GM18507 (cell line): ENCODE measurements around the gene TSC22D2.

Source experiments
- DNase-seq: peaks from one replicate; pipeline ENCODE4 v3.0.0; 2011; ENCODE audit warnings: low read depth; ENCODE audit not compliant: insufficient read length; ENCODE audit errors: extremely low spot score
- FAIRE-seq: peaks from 2 replicates; lab custom pipeline; 2011; peaks lifted over from hg19 to GRCh38; lab: Jason Lieb, UNC

Gene TSC22D2

DNA sequence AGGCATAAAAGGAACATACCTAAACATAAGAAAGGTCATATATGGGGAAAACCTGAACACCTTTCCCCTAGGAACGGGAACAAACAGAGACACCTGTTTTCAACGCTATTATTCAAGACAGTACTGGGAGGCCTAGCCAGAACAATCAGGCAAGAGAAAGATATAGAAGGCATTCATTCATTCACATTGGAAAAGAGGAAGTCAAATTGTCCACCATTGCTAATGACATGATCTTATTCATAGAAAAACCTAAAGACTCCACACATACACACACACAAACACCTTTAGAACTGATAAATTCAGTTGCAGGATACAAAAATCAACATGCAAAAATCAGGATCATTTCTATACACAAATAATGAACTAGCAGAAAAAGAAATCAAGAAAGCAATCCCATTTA, 101.7 kb downstream of the TSC22D2 start:
- FAIRE-seq (no peak), DNase-seq (no peak)

- FAIRE-seq (no peak), DNase-seq (no peak)
Observed at GRCh38 chr3:150511122-150511821, 103.2 kb downstream of the TSC22D2 start.

DNA sequence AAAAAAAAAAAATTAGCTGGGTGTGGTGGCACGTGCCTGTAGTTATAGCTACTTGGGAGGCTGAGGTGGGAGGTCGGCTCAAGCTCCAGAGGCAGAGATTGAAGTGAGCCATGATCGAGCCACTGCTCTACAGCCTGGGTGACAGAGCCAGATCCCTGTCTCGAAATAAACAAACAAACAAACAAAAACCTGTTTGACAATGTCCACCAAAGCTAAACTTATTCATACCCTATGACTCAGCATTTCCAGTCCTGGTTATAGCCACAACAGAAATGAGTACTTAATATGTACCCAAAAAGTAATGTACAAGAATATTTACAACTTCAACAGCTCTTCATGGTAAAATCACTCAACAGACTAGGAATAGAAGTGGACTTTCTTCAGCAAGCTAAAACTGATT, 107.1 kb downstream of the TSC22D2 start:
- no peak for FAIRE-seq
- no peak for DNase-seq
